Endometrial microvascular endothelial cells (primary cell): ENCODE measurements around the gene TNF. TPM values are rescaled to one million over a fixed set of nuclear protein-coding genes. Genes with fewer than 3 reads are reported as not detected.
"Not testable (repeated sequence)": the region's sequence is repeated elsewhere in the genome, so short reads cannot be mapped to it uniquely, and the experiment has no call there.

Experiments
- in situ Hi-C: cut with HindIII; loops from 2 replicates; pipeline ENCODE4 v1.10.0; 2017; ENCODE audit warnings: low sequenced_read_pairs, low pct_unique_long_range_greater_than_20kb; ENCODE audit errors: inconsistent ontology term
- total RNA-seq: library from RNA; depleted of rRNA; stranded (reverse); fragments of >200 nt; gene quantifications from one replicate; pipeline ENCODE4 v1.2.3, GENCODE V29; 2015; ENCODE audit errors: inconsistent ontology term

Gene TNF
- total RNA-seq, 1 donor from 2014 or later, result not detected

GRCh38 chr6:31581434-31582229 lies 6.3 kb downstream of the TNF start:
- in situ Hi-C loops, result no loop called here

DNA sequence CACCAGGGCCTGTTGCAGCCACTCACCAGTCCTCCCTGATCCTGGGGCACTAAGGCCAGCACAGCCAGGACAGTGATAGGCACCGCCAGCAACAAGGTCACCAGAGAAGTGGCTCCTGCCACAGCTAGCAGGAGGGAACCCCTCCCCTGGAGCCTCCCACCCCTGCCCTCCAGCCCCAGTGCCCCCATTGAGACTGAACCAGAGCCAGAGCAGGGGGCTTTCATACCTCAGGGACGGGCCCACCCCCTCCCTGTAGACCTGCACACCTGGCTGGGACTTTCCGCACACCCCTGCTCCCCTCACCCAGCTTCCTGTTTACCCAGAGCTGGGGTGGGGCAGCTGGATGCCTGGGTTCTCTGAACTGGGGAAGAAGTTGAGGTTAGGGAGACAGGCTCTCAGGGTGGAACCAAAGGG lies 6.9 kb downstream of the TNF start, which contains the start of gene LTB:
TSS of gene LTB (minus strand) at position 195 of the 414 bp plus-strand sequence. CDS start at position 188, 7 bp downstream.
- in situ Hi-C loops, result no loop called here

DNA sequence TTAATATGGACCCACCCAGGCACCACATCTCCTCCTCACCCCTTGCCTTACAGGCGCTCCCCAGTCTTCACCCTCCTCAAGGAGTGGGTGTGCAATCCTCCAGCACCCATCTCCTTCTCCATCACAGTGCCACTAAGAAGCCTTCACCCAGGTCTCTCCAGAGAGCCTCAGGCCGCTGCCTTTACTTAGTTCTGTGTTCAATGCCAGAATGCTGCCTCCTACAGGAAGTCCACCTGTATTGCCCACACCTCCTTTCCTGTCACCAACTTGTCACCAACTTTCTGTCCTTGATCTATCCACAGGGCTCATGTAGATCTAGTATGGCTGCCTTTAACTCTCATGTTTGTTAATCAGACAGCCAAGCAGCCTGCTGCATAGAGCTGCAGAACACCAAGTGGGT lies 10.1 kb downstream of the TNF start:
- in situ Hi-C loops, result no loop called here

DNA sequence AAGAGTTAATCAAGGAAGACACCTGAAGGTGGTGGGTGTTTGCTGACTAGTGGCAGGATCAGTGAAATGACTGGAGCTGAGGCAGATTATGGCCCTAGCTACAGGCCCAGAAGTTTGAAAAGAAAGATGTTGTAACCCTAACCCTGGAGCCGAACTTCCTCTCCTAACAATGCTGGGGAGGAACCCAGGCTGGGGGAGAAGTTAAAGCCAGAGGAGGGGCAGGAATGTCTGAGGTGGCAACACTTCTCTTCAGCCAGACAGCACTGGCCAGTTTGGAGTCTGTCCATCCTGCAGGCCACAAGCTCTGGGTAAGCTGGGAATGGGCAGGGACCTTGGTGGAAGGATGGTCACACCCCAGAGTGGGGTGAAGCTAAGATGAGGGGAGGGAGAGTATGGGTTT lies 10.6 kb downstream of the TNF start, which contains the start of gene LST1:
TSS of gene LST1 (plus strand) at position 270 of the 400 bp plus-strand sequence. CDS start 1,023 bp downstream, outside the sequence.
- in situ Hi-C loops, result no loop called here

GRCh38 chr6:31586599-31587281 lies 11.4 kb downstream of the TNF start:
- in situ Hi-C loops, result no loop called here

- in situ Hi-C loops, result no loop called here
These were observed 12.7 kb downstream of the TNF start for GRCh38 chr6:31587791-31588777.

DNA sequence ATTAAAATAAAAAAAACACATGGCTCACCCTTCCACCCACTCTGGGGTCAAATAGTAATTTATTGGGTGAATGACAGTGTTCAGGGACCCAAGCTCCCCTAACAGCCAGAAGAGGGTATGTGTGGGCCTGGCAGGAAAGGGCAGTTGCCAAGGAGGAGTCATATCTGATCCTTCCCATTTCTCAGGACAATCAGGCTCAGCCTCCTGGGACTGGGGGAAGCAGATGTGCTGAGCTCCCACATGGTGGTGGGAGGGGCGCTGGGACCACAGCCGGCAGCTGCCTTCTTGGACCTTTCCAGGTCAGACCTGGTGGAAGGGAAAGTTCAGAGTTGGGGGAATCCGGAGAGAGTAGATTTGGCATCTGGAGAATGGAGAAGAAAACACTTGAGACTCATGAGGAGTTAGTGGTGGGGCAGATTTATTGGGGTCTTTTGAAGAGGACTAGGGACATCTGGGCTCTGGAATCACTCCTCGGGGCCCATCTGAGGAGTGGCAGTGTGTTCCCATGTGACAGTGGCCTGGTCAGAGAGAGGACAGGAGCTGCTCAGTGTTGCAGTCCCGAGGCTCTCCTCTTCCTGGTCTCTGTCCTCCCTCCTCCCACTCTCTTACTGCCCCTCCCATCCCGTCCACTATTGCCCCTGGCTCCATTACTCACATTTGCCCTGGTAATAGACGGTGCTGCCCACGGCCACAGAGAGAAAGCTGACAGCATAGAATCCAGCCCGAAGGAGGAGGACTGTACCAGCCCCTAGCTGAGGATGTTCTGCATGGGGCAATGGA lies 13.7 kb downstream of the TNF start:
- in situ Hi-C loops, result no loop called here

- in situ Hi-C loops, result not testable (repeated sequence)
These were observed 15.3 kb downstream of the TNF start for GRCh38 chr6:31590691-31591090.

- in situ Hi-C loops, result no loop called here
These were observed 17.0 kb downstream of the TNF start for GRCh38 chr6:31592396-31592771.

DNA sequence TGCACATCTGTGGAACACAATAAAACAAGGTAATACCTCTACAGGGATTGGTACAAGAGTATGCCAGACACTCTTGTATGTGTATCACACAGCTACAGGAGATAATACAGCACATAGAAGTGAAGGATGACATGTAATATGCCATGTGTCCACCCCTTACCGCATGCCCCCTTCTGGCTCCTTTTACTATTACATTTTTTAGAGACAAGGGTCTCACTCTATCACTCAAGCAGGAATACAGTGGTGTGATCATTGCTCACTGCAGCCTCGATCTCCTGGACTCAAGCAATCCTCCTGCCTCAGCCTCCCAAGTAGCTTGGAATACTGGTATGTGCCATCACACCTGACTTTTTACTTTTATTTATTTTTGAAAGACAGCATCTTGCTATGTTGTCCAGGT lies 21.6 kb downstream of the TNF start:
- in situ Hi-C loops, result no loop called here

GRCh38 chr6:31607317-31607716 lies 32.0 kb downstream of the TNF start:
- in situ Hi-C loops, result no loop called here

GRCh38 chr6:31609519-31610406 lies 34.4 kb downstream of the TNF start:
- in situ Hi-C loops, result no loop called here

- in situ Hi-C loops, result no loop called here
These were observed 35.6 kb downstream of the TNF start for GRCh38 chr6:31610968-31611367.

DNA sequence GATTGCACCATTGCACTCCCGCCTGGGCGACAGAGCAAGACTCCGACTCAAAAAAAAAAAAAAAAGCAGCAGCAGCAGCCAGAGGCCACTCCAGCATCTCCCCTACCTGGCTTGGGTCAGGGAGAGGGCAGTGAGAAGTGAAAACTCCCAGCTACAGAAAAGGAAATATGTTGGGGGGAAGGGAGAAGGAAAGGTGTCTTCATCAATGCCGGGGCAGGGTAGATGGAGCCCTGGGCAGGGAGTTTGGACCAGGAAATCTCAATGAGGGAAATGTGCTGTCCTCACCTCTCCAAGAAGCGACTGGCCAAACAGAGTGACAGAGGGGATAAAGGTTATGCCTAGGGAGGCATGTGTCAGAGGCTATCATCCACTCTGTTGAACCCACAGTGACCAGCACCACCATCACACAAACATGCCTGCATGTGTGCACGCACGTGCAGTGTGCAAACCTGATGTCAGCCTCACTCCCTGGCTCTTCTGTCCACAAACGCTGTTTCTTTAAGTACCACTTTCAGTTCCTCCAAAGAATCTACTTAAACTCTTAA lies 38.8 kb downstream of the TNF start:
- in situ Hi-C loops, result no loop called here

GRCh38 chr6:31614684-31615578 lies 39.6 kb downstream of the TNF start, which contains the start of gene AIF1:
TSS of gene AIF1 (plus strand) at chr6:31615234. CDS start at chr6:31615330, 96 bp downstream.
- in situ Hi-C loops, result no loop called here

DNA sequence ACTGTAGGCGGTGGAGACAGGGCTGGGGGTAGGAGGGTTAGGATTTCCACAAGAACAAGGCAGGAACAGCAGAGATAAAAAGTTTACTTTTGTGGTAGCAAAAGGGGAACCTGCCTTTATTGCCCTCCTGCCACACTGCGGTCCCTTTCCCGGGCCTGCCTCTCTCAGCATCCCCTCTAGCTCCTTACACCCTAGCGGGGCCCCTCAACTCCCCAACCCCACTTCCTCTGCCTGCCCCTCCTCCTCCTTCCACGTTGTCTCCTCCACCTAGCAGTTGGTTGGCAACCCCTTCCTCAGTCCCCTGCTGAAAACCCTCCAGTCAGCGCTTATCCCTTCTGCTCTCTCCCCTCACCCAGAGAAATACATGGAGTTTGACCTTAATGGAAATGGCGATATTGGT lies 40.4 kb downstream of the TNF start:
- in situ Hi-C loops, result no loop called here
